Stimulated activated CD4-positive, alpha-beta T cell treated with anti-CD3 and anti-CD28 coated beads, Interleukin-15, amount 100 ng/mL, for 24 hours (primary cell): Measurements from ENCODE around the gene TMEM109.

ENCODE experiments used
- DNase-seq: peaks from one replicate; pipeline ENCODE4 v3.0.0-alpha.2; 2020

Gene TMEM109

DNA sequence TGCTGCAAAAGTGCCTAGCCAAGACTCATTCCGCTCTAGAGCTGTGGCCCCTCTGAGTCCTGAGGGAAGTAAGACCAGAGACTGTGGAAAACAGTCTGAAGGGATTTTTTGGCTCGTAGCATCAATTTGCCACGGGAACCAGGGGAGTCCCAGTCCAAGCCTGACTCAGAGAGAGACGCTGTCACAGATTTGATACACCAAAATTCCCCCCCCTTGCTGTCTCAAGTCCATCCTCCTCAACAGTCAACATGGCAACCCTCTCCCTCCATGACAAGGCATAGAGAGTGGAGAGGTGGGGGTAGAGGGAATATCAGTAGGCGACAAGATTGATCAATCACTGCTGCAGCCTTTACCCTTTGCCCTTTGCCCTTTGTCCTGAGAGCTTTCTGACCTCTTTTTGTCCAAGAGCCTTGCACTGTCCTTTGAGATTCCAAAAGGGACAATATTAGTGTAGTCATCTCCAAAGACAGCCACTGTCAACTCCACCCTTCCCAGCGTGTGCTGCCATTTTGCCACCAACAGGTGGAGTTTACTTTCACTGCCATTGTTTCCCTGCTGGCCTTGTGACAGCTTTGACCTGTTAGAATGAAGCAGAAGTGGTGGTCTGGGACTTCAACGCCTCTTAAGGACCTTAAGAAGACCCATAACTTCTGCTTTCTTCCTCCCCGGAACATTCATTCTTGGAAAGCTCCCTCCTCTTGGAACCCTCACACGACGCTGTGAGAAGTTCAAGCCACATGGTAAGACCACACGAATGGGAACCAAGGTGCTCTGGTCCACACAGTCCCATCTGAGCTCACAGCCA is 30.7 kb downstream of the TMEM109 start:
- DNase-seq, result no peak

DNA sequence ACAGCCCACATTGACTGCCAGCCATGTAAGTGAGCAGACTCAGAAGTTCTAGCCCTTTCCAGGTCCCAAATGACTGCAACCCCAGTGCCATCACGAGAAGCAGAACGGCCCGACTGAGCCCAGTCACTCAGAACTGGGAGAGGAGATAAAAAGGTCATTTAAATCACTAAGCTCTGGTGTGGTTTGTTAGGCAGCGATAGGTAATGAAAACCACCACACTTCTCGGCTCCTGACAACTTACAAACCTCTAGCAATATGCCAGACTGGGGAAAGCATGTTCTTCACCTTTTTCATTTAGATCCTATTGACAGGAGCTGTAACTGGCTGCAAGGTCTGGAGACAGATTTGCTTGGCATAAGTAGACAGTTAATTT is 31.3 kb downstream of the TMEM109 start:
- DNase-seq, result no peak

GRCh38 chr11:60946601-60947264 is 32.8 kb downstream of the TMEM109 start:
- no peak for DNase-seq

GRCh38 chr11:60947700-60948099 is 33.7 kb downstream of the TMEM109 start:
- no peak for DNase-seq

GRCh38 chr11:60948250-60948649 is 34.3 kb downstream of the TMEM109 start:
- no peak for DNase-seq

DNA sequence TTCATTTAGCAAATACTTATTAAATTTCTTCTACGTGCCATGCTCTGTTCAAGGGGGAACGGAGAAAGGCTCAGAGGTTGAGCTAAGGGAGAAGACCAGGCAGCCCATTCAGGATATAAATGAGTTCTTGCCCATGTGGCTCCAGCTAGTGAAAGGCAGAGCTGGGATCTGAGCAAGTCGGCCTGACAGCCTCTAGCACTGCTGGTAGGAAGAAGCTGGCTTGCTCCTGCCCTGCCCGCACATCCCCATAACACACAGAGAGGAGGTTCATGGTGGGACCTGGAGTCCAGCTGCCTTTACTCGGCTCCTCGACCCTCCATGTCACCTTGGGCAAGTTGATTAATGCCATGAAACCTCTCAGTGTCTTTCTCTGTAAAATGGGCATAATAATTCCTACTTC is 36.1 kb downstream of the TMEM109 start:
- no peak for DNase-seq

- peak; percentile 52 for DNase-seq
Observed at GRCh38 chr11:60950933-60951605, 37.1 kb downstream of the TMEM109 start.

- DNase-seq, result no peak
Observed at GRCh38 chr11:60951606-60951903, 37.6 kb downstream of the TMEM109 start.

GRCh38 chr11:60951904-60952741 is 38.2 kb downstream of the TMEM109 start, which contains the start of gene SLC15A3:
TSS of gene SLC15A3 (minus strand) at chr11:60952176. CDS start at chr11:60951551, 625 bp downstream.
- DNase-seq, result peak; percentile 46

GRCh38 chr11:60952742-60953170 is 38.8 kb downstream of the TMEM109 start:
- DNase-seq, result no peak

- no peak for DNase-seq
Observed at GRCh38 chr11:60953781-60954180, 39.8 kb downstream of the TMEM109 start.

DNA sequence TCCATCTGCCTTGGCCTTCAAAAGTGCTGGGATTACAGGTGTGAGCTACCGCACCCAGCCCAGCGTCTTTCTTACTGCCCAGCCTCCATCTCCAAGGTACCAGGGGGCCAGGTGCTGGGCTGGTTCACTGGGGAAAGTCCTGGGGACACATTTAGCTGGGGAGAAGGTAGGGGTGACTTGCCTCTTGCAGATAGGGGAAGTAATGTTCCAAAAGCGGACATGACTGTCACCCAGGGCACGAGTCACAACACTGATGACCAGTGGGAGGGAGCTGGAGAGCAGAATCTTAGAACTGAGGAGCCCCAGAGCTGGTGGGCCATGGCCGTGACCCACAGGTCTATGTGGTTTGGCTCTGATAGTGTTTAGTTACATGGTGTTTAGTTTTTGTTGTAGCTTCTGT is 40.5 kb downstream of the TMEM109 start:
- no peak for DNase-seq

DNA sequence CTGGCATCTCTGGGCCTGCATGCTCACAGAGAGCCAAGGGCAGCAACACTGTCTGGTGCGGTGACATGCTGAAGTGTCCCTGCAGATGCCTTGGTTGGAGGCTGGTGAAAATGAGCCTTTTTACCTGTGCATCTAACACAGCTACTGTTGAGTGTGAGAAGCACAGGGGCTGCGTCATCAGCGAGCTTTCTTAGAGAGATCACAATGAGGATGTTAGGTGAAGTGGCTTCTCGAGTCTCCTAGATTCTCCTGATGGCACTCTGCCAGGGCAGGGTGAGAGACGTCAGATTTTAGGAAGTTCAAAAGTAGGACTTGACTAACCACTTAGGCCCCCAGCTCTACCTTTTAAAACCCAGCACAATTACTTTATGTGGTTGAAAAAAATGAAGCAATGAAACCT is 41.6 kb downstream of the TMEM109 start:
- no peak for DNase-seq

DNA sequence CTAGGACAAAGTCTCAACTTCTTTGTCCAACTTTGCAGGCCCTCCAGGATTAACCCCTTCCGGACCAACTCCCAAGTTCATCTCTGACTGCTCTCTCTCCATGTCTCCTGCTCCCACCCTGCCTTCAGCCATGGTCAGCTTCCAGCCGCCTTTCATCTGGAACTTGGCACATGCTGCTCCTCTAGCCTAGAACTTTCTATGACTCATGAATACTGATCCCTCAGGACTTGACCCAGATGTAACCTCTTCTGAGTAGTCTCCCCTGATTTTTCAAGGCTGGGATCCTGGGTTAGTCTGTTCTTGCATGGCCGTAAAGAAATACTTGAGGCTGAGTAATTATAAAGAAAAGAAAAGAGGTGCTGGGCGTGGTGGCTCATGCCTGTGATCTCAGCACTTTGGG is 43.2 kb downstream of the TMEM109 start:
- no peak for DNase-seq

- DNase-seq, result no peak
Observed at GRCh38 chr11:60959431-60959830, 45.5 kb downstream of the TMEM109 start.

DNA sequence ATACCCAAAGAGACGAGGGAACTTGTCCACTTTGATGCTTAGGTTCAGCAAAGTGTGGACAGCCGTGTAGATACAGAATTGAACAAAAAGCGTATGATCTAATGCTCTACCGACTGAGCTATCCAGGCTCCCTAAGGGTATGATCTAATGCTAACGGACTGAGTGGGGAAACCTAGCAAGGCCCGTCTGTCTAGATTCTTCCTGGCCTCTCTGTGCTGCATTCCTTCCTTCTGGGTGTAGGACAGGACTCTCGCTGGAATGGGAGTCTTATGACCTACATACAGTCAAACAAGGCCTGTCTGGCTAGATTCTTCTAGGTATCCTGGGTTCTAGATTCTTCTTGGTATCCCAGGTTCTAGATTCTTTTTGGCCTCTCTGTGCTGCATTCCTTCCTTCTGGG is 46.4 kb downstream of the TMEM109 start:
- no peak for DNase-seq

- no peak for DNase-seq
Observed at GRCh38 chr11:60964801-60965200, 50.8 kb downstream of the TMEM109 start.

GRCh38 chr11:60966890-60967289 is 52.9 kb downstream of the TMEM109 start:
- no peak for DNase-seq

GRCh38 chr11:60968223-60968622 is 54.3 kb downstream of the TMEM109 start:
- no peak for DNase-seq

- peak; percentile 91 for DNase-seq
Observed at GRCh38 chr11:60970369-60970774, 56.4 kb downstream of the TMEM109 start.

GRCh38 chr11:60970890-60971289 is 56.9 kb downstream of the TMEM109 start:
- DNase-seq, result no peak

DNA sequence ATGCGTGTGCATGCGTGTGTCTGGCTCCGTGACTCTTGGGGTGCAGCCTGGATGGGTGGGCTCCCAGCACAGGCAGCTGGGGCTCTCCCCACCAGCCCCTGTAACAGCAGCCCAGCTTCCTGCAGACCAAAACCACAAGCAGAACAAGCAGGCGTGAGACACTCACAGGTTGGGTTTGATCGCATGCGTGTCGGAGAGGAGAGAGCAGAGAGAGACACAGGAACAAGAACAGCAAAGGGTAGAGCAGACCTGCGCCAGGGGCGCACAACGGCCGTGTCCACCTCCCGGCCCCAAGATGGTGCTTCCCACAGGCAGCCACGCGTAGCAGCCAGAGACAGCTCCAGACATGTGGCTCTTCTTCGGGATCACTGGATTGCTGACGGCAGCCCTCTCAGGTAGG is 57.6 kb downstream of the TMEM109 start, which contains the start of gene CD6:
Gene CD6 (plus strand): TSS at position 161 of the 400 bp plus-strand sequence. CDS start 186 bp downstream, at position 347.
- peak; percentile 76 for DNase-seq
